Measurements from ENCODE around the gene DRC7.
"Not testable (repeated sequence)": the region's sequence is repeated elsewhere in the genome, so short reads cannot be mapped to it uniquely, and the experiment has no call there.

DRC7 gene

GRCh38 chr16:57660715-57661463 is 33.7 kb upstream of the DRC7 start:
- no peak for DNase-seq (ENCODE audit: low read depth in 2 of 2)

GRCh38 chr16:57661510-57661909 is 33.1 kb upstream of the DRC7 start:
- no peak for DNase-seq (ENCODE audit: low read depth in 2 of 2)

GRCh38 chr16:57661936-57662906 is 32.4 kb upstream of the DRC7 start:
- DNase-seq (ENCODE audit: low read depth in 2 of 2): no peak

GRCh38 chr16:57663436-57663835 is 31.2 kb upstream of the DRC7 start:
- no peak for DNase-seq (ENCODE audit: low read depth in 2 of 2)

- DNase-seq (ENCODE audit: low read depth in 2 of 2): no peak
These were observed 30.5 kb upstream of the DRC7 start for GRCh38 chr16:57663917-57664661.

GRCh38 chr16:57664662-57665025 is 30.0 kb upstream of the DRC7 start:
- DNase-seq (ENCODE audit: low read depth in 2 of 2): no peak

- DNase-seq (ENCODE audit: low read depth in 2 of 2): no peak
These were observed 29.1 kb upstream of the DRC7 start for GRCh38 chr16:57665541-57665940.

- DNase-seq (ENCODE audit: low read depth in 2 of 2): no peak
These were observed 28.1 kb upstream of the DRC7 start for GRCh38 chr16:57666353-57667047.

- no peak for DNase-seq (ENCODE audit: low read depth in 2 of 2)
These were observed 27.5 kb upstream of the DRC7 start for GRCh38 chr16:57667048-57667525.

- no peak for DNase-seq (ENCODE audit: low read depth in 2 of 2)
These were observed 26.9 kb upstream of the DRC7 start for GRCh38 chr16:57667526-57668262.

GRCh38 chr16:57668263-57668571 is 26.4 kb upstream of the DRC7 start, which contains the start of gene ADGRG3:
TSS of gene ADGRG3 (plus strand) at chr16:57668306. CDS start at chr16:57668348, 42 bp downstream.
- no peak for DNase-seq (ENCODE audit: low read depth in 2 of 2)

- no peak for DNase-seq (ENCODE audit: low read depth in 2 of 2)
These were observed 25.8 kb upstream of the DRC7 start for GRCh38 chr16:57668630-57669475.

- DNase-seq (ENCODE audit: low read depth in 2 of 2): no peak
These were observed 25.0 kb upstream of the DRC7 start for GRCh38 chr16:57669476-57670162.

GRCh38 chr16:57670196-57670595 is 24.4 kb upstream of the DRC7 start:
- DNase-seq (ENCODE audit: low read depth in 2 of 2): no peak

GRCh38 chr16:57671451-57671850 is 23.2 kb upstream of the DRC7 start:
- DNase-seq (ENCODE audit: low read depth in 2 of 2): not testable (repeated sequence)

GRCh38 chr16:57672416-57672815 is 22.2 kb upstream of the DRC7 start:
- no peak for DNase-seq (ENCODE audit: low read depth in 2 of 2)

GRCh38 chr16:57672824-57673223 is 21.8 kb upstream of the DRC7 start:
- DNase-seq (ENCODE audit: low read depth in 2 of 2): no peak

- DNase-seq (ENCODE audit: low read depth in 2 of 2): no peak
These were observed 18.7 kb upstream of the DRC7 start for GRCh38 chr16:57675741-57676551.

All from stimulated activated CD4-positive, alpha-beta T cell treated with anti-CD3 and anti-CD28 coated beads, Interleukin-1b, Interleukin-23, amount 100 ng/mL, for 4 hours (primary cell).